GM12872 (cell line): ENCODE data around the gene STX18.

Experiments
- CTCF ChIP-seq: IDR thresholded peaks from 3 replicates; pipeline ENCODE4 v1.5.1; 2011; ENCODE audit warnings: low read depth, mild to moderate bottlenecking, low read length, moderate library complexity; ENCODE audit not compliant: insufficient read depth

The STX18 gene

GRCh38 chr4:4479366-4479765, 62.5 kb downstream of the STX18 start:
- no peak for TF ChIP-seq CTCF

- no peak for TF ChIP-seq CTCF
Measured at GRCh38 chr4:4477796-4478195, 64.1 kb downstream of the STX18 start.

GRCh38 chr4:4477391-4477790, 64.5 kb downstream of the STX18 start:
- no peak for TF ChIP-seq CTCF

GRCh38 chr4:4474476-4474875, 67.4 kb downstream of the STX18 start:
- TF ChIP-seq CTCF: no peak

- no peak for TF ChIP-seq CTCF
Measured at GRCh38 chr4:4472344-4472958, 69.4 kb downstream of the STX18 start.

GRCh38 chr4:4471195-4471594, 70.7 kb downstream of the STX18 start:
- TF ChIP-seq CTCF: no peak

- no peak for TF ChIP-seq CTCF
Measured at GRCh38 chr4:4470208-4470607, 71.6 kb downstream of the STX18 start.
